Gastroesophageal sphincter (tissue), 4 donors: ENCODE results near the gene CPT1C. TPM values are rescaled to one million over a fixed set of nuclear protein-coding genes. Genes with fewer than 3 reads are reported as not detected.

ENCODE experiments used
- ATAC-seq: fragments of 150-250 bp; one replicate; pipeline ENCODE4 v1.9.1; 2016; ENCODE audit warnings: mild to moderate bottlenecking, moderate library complexity
- H3K27ac ChIP-seq, 4 donors: fragments of 200-600 bp; sonication (generic) in 3 of 4; 1 replicate in 3 of 4; 2 replicates in 1 of 4; pipeline ENCODE4 v1.5.1; 2016 to 2019
- H3K27me3 ChIP-seq: fragments of 200-600 bp; sonication (generic); one replicate; pipeline ENCODE4 v1.5.1; 2019
- H3K36me3 ChIP-seq, 2 donors: fragments of 200-600 bp; sonication (generic); one replicate each; pipeline ENCODE4 v1.5.1; 2019; ENCODE audit warnings: control low read depth in 1 of 2
- H3K4me1 ChIP-seq, 3 donors: fragments of 200-600 bp; sonication (generic); 1 replicate in 2 of 3; 2 replicates in 1 of 3; pipeline ENCODE4 v1.5.1; 2016 to 2019; ENCODE audit warnings: control low read depth in 2 of 3
- H3K4me3 ChIP-seq, 2 donors: fragments of 200-600 bp; sonication (generic); one replicate each; pipeline ENCODE4 v1.5.1; 2019; ENCODE audit warnings: mild to moderate bottlenecking in 1 of 2, moderate library complexity in 1 of 2
- H3K9me3 ChIP-seq, 3 donors: fragments of 200-600 bp; sonication (generic); one replicate each; pipeline ENCODE4 v1.5.1; 2017 to 2019; ENCODE audit warnings: control low read depth in 2 of 3
- CTCF ChIP-seq, 4 experiments: fragments of 200-600 bp in 2 of 4; fragments of 450-650 bp in 2 of 4; sonication (generic) in 1 of 4; IDR thresholded peaks; one replicate each; pipeline ENCODE4 v1.5.1; 2017 to 2019; ENCODE audit warnings: antibody characterized with exemption in 4 of 4, mild to moderate bottlenecking in 2 of 4, moderate library complexity in 2 of 4
- EP300 ChIP-seq: sonication (generic); formaldehyde crosslinking; IDR thresholded peaks from one replicate; pipeline ENCODE4 v1.6.1; 2017; ENCODE audit warnings: antibody characterized with exemption, mild to moderate bottlenecking
- POLR2A ChIP-seq, 2 donors: fragments of 450-650 bp; IDR thresholded peaks; one replicate each; pipeline ENCODE4 v1.6.1; 2017; ENCODE audit warnings: antibody characterized with exemption in 2 of 2, mild to moderate bottlenecking in 2 of 2, moderate library complexity in 1 of 2
- POLR2AphosphoS5 ChIP-seq: sonication (generic); formaldehyde crosslinking; IDR thresholded peaks from one replicate; pipeline ENCODE4 v1.6.1; 2017; ENCODE audit warnings: antibody characterized with exemption
- WGBS, 2 donors: methylation state at CpG; one replicate each; pipeline ENCODE4 v1.1.5; 2018; ENCODE audit warnings: low coverage in 1 of 2; 5-methylcytosine and 5-hydroxymethylcytosine counted together
- total RNA-seq, 4 donors: library from RNA; depleted of rRNA; stranded (reverse); fragments of >200 nt; gene quantifications; one replicate each; pipeline ENCODE4 v1.1.0, GENCODE V29; 2016

The CPT1C gene
- total RNA-seq, 4 donors from 2014 or later: 2.0 to 3.0 (median 2.6) TPM

- Histone ChIP-seq H3K4me1 (peaks cover 0 to 60% (median 19%) of the 10 kb centered on the region in 3 donors), H3K9me3 (no peaks in the 10 kb centered on the region), H3K27me3 (no peaks in the 10 kb centered on the region), H3K4me3 (peak overlapping the region in 1 of 2 donors; percentile 34), H3K36me3 (peaks cover 0 to 41% of the 10 kb centered on the region in 2 donors), H3K27ac (peak overlapping the region in 3 of 4 donors; percentile 59 to 71 (median 67))
- WGBS, 2 donors: 34 to 69% methylated on average over 5 to 7 of the region's 10 CpGs
- TF ChIP-seq POLR2AphosphoS5 (no peak), CTCF (IDR thresholded peaks at IDR 0.05) (no peak), EP300 (no peak), POLR2A (IDR thresholded peaks at IDR 0.05) (no peak)
- ATAC-seq: no peak
These were observed 11.0 kb upstream of the CPT1C start for GRCh38 chr19:49679771-49680413.

GRCh38 chr19:49680421-49681351 is 10.2 kb upstream of the CPT1C start:
- Histone ChIP-seq H3K4me3 (peak overlapping the region in 1 of 2 donors; percentile 34), H3K27me3 (no peaks in the 10 kb centered on the region), H3K36me3 (peaks cover 0 to 49% of the 10 kb centered on the region in 2 donors), H3K27ac (peak overlapping the region in 3 of 4 donors; percentile 59 to 71 (median 67)), H3K4me1 (peaks cover 0 to 52% (median 19%) of the 10 kb centered on the region in 3 donors), H3K9me3 (no peaks in the 10 kb centered on the region)
- 43 to 57% methylated on average over 11 to 13 of the region's 40 CpGs for WGBS, 2 donors
- no peak for ATAC-seq
- TF ChIP-seq EP300 (no peak), POLR2AphosphoS5 (no peak), CTCF (IDR thresholded peaks at IDR 0.05) (peak in 3 of 4 experiments; percentile 95 to 100 (median 96)), POLR2A (IDR thresholded peaks at IDR 0.05) (no peak)

- Histone ChIP-seq H3K36me3 (peaks cover 0 to 60% of the 10 kb centered on the region in 2 donors), H3K27me3 (no peaks in the 10 kb centered on the region), H3K4me3 (no peak overlapping the region), H3K4me1 (peaks cover 0 to 46% (median 19%) of the 10 kb centered on the region in 3 donors), H3K27ac (no peak overlapping the region), H3K9me3 (no peaks in the 10 kb centered on the region)
- WGBS, 2 donors: 77 to 91% methylated on average over 3 to 14 of the region's 19 CpGs
- ATAC-seq: no peak
- TF ChIP-seq POLR2AphosphoS5: no peak
- TF ChIP-seq POLR2A (IDR thresholded peaks at IDR 0.05): no peak
- TF ChIP-seq EP300: no peak
- TF ChIP-seq CTCF (IDR thresholded peaks at IDR 0.05): no peak
These were observed 9.1 kb upstream of the CPT1C start for GRCh38 chr19:49681830-49682229.

GRCh38 chr19:49682274-49682673 is 8.6 kb upstream of the CPT1C start:
- Histone ChIP-seq H3K27me3 (no peaks in the 10 kb centered on the region), H3K27ac (no peak overlapping the region), H3K9me3 (no peaks in the 10 kb centered on the region), H3K4me3 (no peak overlapping the region), H3K4me1 (peaks cover 0 to 46% (median 19%) of the 10 kb centered on the region in 3 donors), H3K36me3 (peaks cover 0 to 64% of the 10 kb centered on the region in 2 donors)
- TF ChIP-seq CTCF (IDR thresholded peaks at IDR 0.05): no peak
- WGBS, 2 donors: 81 to 89% methylated on average over 3 to 6 of the region's 8 CpGs
- ATAC-seq: no peak
